Calu3 (cell line): ENCODE results near the gene MATN1. TPM values are rescaled to one million over a fixed set of nuclear protein-coding genes. Genes with fewer than 3 reads are reported as not detected.
A peak's percentile ranks its signal among the peaks of the same experiment; 100 is the strongest.

Source experiments
- BruUV-seq: library from RNA; stranded (reverse); fragments of 400-500 nt; replicated peaks from 2 replicates; lab custom pipeline; 2021; lab: Mats Ljungman, UMichigan
- CTCF ChIA-PET: fragments of 300-600 bp; sonication (Branson Sonifier 250); formaldehyde crosslinking; loops from one replicate; lab custom pipeline; 2022; ENCODE audit warnings: antibody characterized with exemption; lab: Charles Lee
- DNase-seq: peaks from one replicate; pipeline ENCODE4 v3.0.0; 2022
- H3K27ac Mint-ChIP-seq: one replicate; pipeline ENCODE4 v1.8.0; 2022; ENCODE audit warnings: mixed read lengths; ENCODE audit not compliant: unreplicated experiment
- H3K27me3 Mint-ChIP-seq: one replicate; pipeline ENCODE4 v1.8.0; 2022; ENCODE audit warnings: mixed read lengths; ENCODE audit not compliant: unreplicated experiment
- H3K36me3 Mint-ChIP-seq: one replicate; pipeline ENCODE4 v1.8.0; 2022; ENCODE audit warnings: mild to moderate bottlenecking, moderate library complexity, mixed read lengths; ENCODE audit not compliant: insufficient read depth, unreplicated experiment
- H3K4me1 Mint-ChIP-seq: one replicate; pipeline ENCODE4 v1.8.0; 2022; ENCODE audit warnings: mild to moderate bottlenecking, low read depth, mixed read lengths; ENCODE audit not compliant: unreplicated experiment
- H3K4me3 Mint-ChIP-seq: one replicate; pipeline ENCODE4 v1.8.0; 2022; ENCODE audit warnings: mild to moderate bottlenecking, low read depth, moderate library complexity, mixed read lengths; ENCODE audit not compliant: unreplicated experiment
- H3K9me3 Mint-ChIP-seq: one replicate; pipeline ENCODE4 v1.8.0; 2022; ENCODE audit warnings: low read depth, mixed read lengths; ENCODE audit not compliant: unreplicated experiment
- CTCF ChIP-seq: fragments of 200-600 bp; IDR thresholded peaks from one replicate; pipeline ENCODE4 v1.8.0; 2022; ENCODE audit warnings: antibody characterized with exemption; ENCODE audit not compliant: unreplicated experiment
- intact Hi-C: fragments of 100-400 bp; cut with micrococcal nuclease; formaldehyde crosslinking; loops from one replicate; pipeline ENCODE4 v1.10.0; 2022; ENCODE audit not compliant: unreplicated experiment
- total RNA-seq: library from RNA; stranded (reverse); gene quantifications from 2 replicates; pipeline ENCODE4 v1.2.3, GENCODE V29; 2022

Gene MATN1
- total RNA-seq, 1 experiment from 2014 or later: not detected

GRCh38 chr1:30718636-30719405 is 4.6 kb downstream of the MATN1 start:
- H3K27ac Mint-ChIP-seq: peak overlapping the region; percentile 96
- BruUV-seq: no TSS peak
- CTCF ChIA-PET: interaction anchor here (0.7 to 6.6 kb wide), 11 partner anchors 9 to 293 kb away, joined by 3 to 116 read pairs (median 6); no protein-coding TSS in a partner anchor
- H3K4me1 Mint-ChIP-seq: no peaks in the 10 kb centered on the region
- peaks cover 31% of the 10 kb centered on the region for H3K36me3 Mint-ChIP-seq
- intact Hi-C loops: loop anchor here (1.0 kb wide), 1 partner anchor 60 kb away; no protein-coding TSS in a partner anchor
- TF ChIP-seq CTCF: peak; percentile 97
- H3K9me3 Mint-ChIP-seq: no peaks in the 10 kb centered on the region
- H3K4me3 Mint-ChIP-seq: peak overlapping the region; percentile 97
- DNase-seq: peak; percentile 98
- H3K27me3 Mint-ChIP-seq: no peaks in the 10 kb centered on the region

DNA sequence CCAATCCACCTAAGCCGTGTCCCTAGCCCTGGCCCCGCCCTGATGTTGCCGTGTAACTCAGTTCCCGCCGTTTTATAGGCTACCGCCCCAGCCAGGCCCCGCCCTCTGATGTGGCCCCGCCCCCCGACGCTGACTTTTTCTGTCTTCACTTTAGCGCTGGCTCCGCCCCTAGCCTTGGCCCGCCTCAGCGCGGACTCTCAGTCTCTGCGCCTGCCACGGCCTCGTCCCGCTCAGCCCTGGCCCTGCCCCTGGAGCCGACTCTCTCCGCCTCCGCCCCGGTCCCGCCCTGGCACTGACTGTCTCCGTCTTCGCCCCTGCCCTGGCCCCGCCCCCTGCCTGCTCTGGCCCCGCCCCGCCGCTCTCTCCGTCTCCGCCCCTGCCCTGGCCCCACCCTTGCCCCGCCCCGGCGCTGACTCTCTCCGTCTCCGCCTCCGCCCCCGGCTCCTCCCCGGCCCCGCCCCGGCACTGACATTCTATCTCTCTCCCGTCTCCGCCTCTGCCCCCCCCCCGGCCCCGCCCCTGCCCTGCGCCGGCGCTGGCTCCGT is 5.2 kb downstream of the MATN1 start:
- Mint-ChIP-seq H3K9me3 (no peaks in the 10 kb centered on the region), H3K36me3 (peaks cover 26% of the 10 kb centered on the region), H3K4me3 (peak overlapping the region; percentile 97), H3K27me3 (no peaks in the 10 kb centered on the region), H3K27ac (peak overlapping the region; percentile 96), H3K4me1 (no peaks in the 10 kb centered on the region)
- TF ChIP-seq CTCF: no peak
- no TSS peak for BruUV-seq
- intact Hi-C loops: no loop called here
- peak; percentile 97 for DNase-seq
- CTCF ChIA-PET: interaction anchor here (0.7 to 6.6 kb wide), 11 partner anchors 10 to 292 kb away, joined by 3 to 116 read pairs (median 6); no protein-coding TSS in a partner anchor

DNA sequence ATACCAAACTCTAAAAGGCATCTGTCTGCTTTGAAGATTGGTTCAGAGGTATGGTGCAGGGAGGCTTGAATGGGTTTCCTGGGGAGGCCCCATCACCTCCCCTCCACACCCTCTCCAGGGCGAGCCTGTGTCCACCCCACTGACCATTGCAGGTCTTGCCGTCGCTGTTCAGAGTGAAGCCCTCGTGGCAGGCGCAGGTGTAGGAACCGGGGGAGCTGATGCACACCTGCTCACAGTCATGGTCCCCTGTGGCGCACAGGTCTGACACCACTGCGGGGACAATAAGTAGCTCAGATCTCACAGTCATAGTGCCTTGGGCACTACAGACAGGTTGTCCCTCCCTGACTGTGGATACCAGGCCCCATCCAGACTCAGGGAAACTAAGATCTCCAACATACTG is 6.7 kb downstream of the MATN1 start:
- CTCF ChIA-PET: no interaction called here
- Mint-ChIP-seq H3K36me3 (peaks cover 21% of the 10 kb centered on the region), H3K9me3 (no peaks in the 10 kb centered on the region), H3K27me3 (no peaks in the 10 kb centered on the region), H3K27ac (no peak overlapping the region), H3K4me1 (no peaks in the 10 kb centered on the region), H3K4me3 (no peak overlapping the region)
- BruUV-seq: no TSS peak
- intact Hi-C loops: no loop called here
- no peak for DNase-seq
- TF ChIP-seq CTCF: no peak

- Mint-ChIP-seq H3K36me3 (peaks cover 21% of the 10 kb centered on the region), H3K4me3 (no peak overlapping the region), H3K27me3 (no peaks in the 10 kb centered on the region), H3K9me3 (no peaks in the 10 kb centered on the region), H3K4me1 (no peaks in the 10 kb centered on the region), H3K27ac (no peak overlapping the region)
- no peak for DNase-seq
- no peak for TF ChIP-seq CTCF
- CTCF ChIA-PET: no interaction called here
- intact Hi-C loops: no loop called here
- BruUV-seq: no TSS peak
Observed at GRCh38 chr1:30715886-30716285, 7.5 kb downstream of the MATN1 start.
